HFFc6 (cell line): Measurements from ENCODE around the gene RASAL1. TPM values are rescaled to one million over a fixed set of nuclear protein-coding genes. Genes with fewer than 3 reads are reported as not detected.

Experiments used
- DNase-seq: peaks from one replicate; pipeline ENCODE4 v3.0.0-alpha.2; 2018
- H3K27ac Mint-ChIP-seq: 2 replicates; pipeline ENCODE4 v1.8.0; 2020; ENCODE audit warnings: mild to moderate bottlenecking, mixed read lengths
- H3K27me3 Mint-ChIP-seq: 2 replicates; pipeline ENCODE4 v1.8.0; 2021; ENCODE audit warnings: mild to moderate bottlenecking, moderate library complexity, mixed read lengths; ENCODE audit not compliant: insufficient read depth
- H3K36me3 Mint-ChIP-seq: 2 replicates; pipeline ENCODE4 v1.8.0; 2021; ENCODE audit warnings: low read depth, mixed read lengths
- H3K4me1 Mint-ChIP-seq: 2 replicates; pipeline ENCODE4 v1.8.0; 2020; ENCODE audit warnings: low read depth, mixed read lengths
- H3K4me3 Mint-ChIP-seq: 2 replicates; pipeline ENCODE4 v1.8.0; 2020; ENCODE audit warnings: mild to moderate bottlenecking, moderate library complexity, mixed read lengths
- H3K9me3 Mint-ChIP-seq: 2 replicates; pipeline ENCODE4 v1.8.0; 2020; ENCODE audit warnings: mild to moderate bottlenecking, mixed read lengths
- total RNA-seq, 6 experiments: library from RNA; stranded (reverse); fragmentation: NEBNext Ultra II Directional; extraction: Animal tissue kit (Norgen Biotek cat#: 25700); gene quantifications; 2 replicates in 1 of 6; 3 replicates in 5 of 6; pipeline ENCODE4 v1.2.3, GENCODE V29; 2021
- TF ChIP-seq, protein P1 (sequence below): fragments of 200-600 bp; sonication (generic); IDR thresholded peaks from 2 replicates; pipeline ENCODE4 v1.5.0; 2021; ENCODE audit warnings: antibody characterized with exemption, mild to moderate bottlenecking

Gene RASAL1
- total RNA-seq, 6 experiments from 2014 or later = not detected

DNA sequence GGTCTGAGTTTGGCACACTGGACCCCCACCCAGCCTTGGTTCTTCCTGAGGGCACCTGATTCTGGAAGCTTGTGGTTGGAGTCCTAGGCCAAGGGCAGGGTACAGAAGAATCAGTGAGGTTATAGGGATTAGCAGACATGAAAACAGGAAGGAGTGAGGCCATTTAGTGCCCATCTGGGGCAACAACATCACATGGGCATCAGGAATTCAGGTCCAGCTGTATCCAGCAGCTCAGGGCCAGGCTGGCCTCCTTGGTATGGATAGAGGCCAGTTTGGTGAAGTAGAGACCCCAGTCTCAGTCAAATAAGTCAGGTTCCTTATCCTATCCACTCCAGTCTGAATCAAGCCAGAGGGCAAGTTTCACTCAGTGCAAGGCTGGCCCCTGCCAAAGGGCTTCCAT is 36.2 kb downstream of the RASAL1 start:
- Mint-ChIP-seq H3K27ac (no peak overlapping the region; the same call in 1 of the 2 replicates), H3K9me3 (no peaks in the 10 kb centered on the region), H3K36me3 (no peaks in the 10 kb centered on the region), H3K4me3 (no peak overlapping the region), H3K4me1 (peaks cover 13% of the 10 kb centered on the region), H3K27me3 (peaks cover 16% of the 10 kb centered on the region)
- no peak for DNase-seq
- TF ChIP-seq, protein P1, sequence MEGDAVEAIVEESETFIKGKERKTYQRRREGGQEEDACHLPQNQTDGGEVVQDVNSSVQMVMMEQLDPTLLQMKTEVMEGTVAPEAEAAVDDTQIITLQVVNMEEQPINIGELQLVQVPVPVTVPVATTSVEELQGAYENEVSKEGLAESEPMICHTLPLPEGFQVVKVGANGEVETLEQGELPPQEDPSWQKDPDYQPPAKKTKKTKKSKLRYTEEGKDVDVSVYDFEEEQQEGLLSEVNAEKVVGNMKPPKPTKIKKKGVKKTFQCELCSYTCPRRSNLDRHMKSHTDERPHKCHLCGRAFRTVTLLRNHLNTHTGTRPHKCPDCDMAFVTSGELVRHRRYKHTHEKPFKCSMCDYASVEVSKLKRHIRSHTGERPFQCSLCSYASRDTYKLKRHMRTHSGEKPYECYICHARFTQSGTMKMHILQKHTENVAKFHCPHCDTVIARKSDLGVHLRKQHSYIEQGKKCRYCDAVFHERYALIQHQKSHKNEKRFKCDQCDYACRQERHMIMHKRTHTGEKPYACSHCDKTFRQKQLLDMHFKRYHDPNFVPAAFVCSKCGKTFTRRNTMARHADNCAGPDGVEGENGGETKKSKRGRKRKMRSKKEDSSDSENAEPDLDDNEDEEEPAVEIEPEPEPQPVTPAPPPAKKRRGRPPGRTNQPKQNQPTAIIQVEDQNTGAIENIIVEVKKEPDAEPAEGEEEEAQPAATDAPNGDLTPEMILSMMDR = no peak

DNA sequence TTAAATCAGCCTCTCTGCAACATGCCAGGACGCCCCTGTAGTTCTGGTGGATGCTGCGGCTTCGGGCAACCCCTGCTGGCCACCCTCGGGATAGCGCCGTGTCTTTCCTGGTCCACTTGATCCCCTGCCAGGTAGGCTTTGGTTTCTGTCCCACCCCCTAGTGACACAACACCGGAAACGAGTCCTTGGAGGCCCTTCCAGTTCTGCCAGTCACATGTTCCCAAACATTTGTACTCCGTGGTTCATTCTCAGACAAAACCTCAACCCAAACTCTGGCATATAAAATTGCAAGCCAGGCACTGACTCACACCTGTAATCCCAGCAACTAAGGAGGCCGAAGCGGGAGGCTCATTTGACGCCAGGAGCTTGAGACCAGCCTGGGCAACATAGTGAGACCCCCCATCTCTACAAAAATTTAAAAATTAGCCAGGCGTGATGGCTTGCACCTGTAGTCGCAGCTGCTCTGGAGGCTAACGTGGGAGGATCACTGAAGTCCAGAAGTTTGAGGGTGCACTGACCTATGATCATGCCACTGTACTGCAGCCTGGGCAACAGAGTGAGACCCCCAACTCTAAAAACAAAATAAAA is 37.0 kb downstream of the RASAL1 start:
- no peak overlapping the region; the same call in 1 of the 2 replicates for H3K27ac Mint-ChIP-seq
- H3K4me3 Mint-ChIP-seq = no peak overlapping the region
- H3K27me3 Mint-ChIP-seq = peaks cover 14% of the 10 kb centered on the region
- no peaks in the 10 kb centered on the region for H3K36me3 Mint-ChIP-seq
- H3K4me1 Mint-ChIP-seq = peaks cover 13% of the 10 kb centered on the region
- H3K9me3 Mint-ChIP-seq = no peaks in the 10 kb centered on the region
- TF ChIP-seq, protein P1 = peak; percentile 89
- peak; percentile 90 for DNase-seq

DNA sequence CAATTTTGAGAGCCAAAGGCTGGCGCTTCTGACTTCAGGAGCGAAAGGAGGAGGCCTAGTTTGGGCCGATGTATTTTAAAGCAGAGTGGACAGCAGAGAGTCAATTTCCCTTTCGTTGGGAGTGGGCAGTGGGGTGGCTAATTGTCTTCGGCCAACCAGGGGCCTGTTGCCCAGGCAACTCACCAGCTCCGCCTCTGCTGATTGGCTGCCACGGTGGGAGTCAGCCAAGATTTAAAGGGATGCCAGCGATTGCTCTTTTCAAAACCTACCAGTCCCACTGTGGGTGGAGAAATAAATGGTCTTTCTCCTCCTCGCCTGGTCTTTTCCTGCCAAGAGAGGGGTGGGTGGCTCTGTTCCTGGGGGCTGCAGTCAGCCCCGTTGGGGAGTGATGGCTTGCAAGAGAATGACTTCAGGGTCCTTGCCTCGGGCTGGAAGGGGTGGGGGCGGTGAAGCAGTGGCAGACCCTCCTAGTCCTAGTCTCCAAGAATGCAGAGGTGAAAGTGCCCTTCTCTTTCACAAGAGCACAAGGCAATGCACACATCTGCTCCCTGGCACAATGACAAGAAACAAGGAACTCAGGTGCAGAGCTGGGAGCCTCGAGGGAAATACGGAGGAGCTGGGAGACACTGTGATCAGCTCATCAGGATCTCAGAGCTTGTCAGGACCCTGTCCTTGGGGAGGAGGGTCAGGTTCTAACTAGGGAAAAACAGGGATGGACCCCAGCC is 37.7 kb downstream of the RASAL1 start:
- Mint-ChIP-seq H3K9me3 (no peaks in the 10 kb centered on the region), H3K4me3 (no peak overlapping the region), H3K27me3 (peaks cover 14% of the 10 kb centered on the region), H3K27ac (no peak overlapping the region), H3K4me1 (peaks cover 13% of the 10 kb centered on the region), H3K36me3 (no peaks in the 10 kb centered on the region)
- TF ChIP-seq, protein P1 = no peak
- no peak for DNase-seq

DNA sequence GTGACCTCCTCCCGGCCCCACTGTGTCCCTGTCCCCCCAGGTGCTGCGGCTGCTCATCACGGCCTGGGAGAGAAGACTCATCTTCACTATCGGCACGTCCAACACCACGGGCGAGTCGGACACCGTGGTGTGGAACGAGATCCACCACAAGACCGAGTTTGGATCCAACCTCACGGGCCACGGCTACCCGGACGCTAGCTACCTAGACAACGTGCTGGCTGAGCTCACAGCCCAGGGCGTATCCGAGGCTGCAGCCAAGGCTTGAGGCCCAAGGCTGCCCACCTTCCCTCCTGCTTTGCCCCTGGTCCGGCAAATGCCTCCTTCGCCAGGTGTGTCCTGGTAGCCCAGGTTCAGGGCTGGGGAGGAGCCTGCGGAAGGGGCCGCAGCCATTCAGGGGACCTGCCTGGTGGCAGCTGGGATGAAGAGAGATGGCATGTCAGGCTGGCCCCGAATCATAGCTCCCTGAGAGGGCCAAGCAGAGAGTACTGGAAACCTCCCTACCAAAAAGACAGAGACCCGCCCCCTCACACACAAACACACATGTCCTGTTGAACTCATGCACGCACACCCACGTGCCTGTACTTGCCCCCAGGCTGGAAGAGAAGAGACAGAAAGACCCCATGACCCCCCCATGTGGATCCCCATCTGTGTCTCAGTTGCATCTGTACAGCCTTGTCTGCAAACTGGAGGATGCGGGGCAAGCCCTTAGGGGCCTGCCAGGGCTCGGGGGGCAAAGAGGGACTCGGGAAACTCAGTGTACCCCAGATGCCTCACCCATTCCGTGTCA is 38.7 kb downstream of the RASAL1 start:
- Mint-ChIP-seq H3K4me3 (no peak overlapping the region), H3K36me3 (no peaks in the 10 kb centered on the region), H3K27me3 (peaks cover 14% of the 10 kb centered on the region), H3K27ac (no peak overlapping the region), H3K9me3 (no peaks in the 10 kb centered on the region), H3K4me1 (peaks cover 13% of the 10 kb centered on the region)
- DNase-seq = no peak
- TF ChIP-seq, protein P1 = no peak

DNA sequence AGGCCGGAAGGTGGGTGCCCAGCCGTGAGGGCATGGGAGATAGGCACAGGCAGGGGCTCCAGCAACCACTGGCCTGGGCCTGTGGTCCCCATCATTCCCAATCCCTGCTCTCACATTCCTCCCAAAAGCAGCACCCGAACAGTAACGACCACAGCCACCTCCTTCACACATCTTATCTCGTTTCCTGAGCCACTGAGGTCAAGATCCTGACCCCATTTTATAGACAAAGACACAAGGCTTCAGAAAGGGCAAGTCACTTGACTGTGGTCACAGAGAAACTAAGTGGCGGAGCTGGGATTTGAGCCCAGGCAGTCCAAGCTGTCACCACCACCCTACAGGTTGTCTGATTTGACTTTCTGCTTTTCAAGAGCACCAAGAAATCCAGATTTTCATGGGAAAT is 40.2 kb downstream of the RASAL1 start:
- DNase-seq = no peak
- TF ChIP-seq, protein P1 = no peak
- Mint-ChIP-seq H3K4me3 (no peak overlapping the region), H3K4me1 (peaks cover 13% of the 10 kb centered on the region), H3K9me3 (no peaks in the 10 kb centered on the region), H3K27me3 (peaks cover 19% of the 10 kb centered on the region), H3K36me3 (no peaks in the 10 kb centered on the region), H3K27ac (no peak overlapping the region)
